Prostate gland (tissue), 1 donor: Measurements from ENCODE around the gene ERCC4.

Experiments used
- POLR2A ChIP-seq: fragments of 450-650 bp; IDR thresholded peaks from one replicate; pipeline ENCODE4 v1.6.1; 2016; ENCODE audit warnings: antibody characterized with exemption, mild to moderate bottlenecking
- POLR2AphosphoS5 ChIP-seq: sonication (generic); formaldehyde crosslinking; IDR thresholded peaks from one replicate; pipeline ENCODE4 v1.6.1; 2017; ENCODE audit warnings: antibody characterized with exemption

DNA sequence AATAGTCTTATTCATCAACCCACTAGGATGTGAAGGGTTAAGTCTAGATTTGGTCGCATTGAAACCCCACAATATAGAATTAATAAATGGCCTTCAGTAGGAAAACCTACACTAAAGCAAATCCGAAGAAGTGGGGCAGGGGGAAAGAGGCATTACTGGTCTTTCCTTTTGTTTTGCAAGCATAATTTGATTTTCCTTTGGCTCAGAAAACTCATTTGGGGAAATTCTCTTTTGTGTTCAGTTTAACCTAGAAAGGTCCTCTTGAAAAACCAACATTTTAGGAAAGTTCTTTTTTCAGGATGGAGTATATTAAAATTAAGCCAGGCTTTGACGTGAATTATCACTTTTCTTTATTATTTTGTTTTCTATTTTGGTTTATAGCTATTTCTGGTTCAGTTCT is 31.7 kb downstream of the ERCC4 start:
- TF ChIP-seq POLR2AphosphoS5 (no peak), POLR2A (no peak)
